DND-41 (cell line): ENCODE results near the gene MCEE.

Source experiments
- EZH2 ChIP-seq: IDR thresholded peaks from 3 replicates; pipeline ENCODE4 v1.6.1; 2012; ENCODE audit warnings: borderline replicate concordance, low read depth, mild to moderate bottlenecking, moderate library complexity, low read length, inconsistent platforms; ENCODE audit not compliant: severe bottlenecking
- TF ChIP-seq, protein P1 (sequence below): IDR thresholded peaks from 2 replicates; pipeline ENCODE4 v1.5.1; 2012; ENCODE audit warnings: borderline replicate concordance, low read length, moderate library complexity, mild to moderate bottlenecking; ENCODE audit not compliant: poor library complexity, severe bottlenecking; ENCODE audit errors: extremely low read depth

DNA sequence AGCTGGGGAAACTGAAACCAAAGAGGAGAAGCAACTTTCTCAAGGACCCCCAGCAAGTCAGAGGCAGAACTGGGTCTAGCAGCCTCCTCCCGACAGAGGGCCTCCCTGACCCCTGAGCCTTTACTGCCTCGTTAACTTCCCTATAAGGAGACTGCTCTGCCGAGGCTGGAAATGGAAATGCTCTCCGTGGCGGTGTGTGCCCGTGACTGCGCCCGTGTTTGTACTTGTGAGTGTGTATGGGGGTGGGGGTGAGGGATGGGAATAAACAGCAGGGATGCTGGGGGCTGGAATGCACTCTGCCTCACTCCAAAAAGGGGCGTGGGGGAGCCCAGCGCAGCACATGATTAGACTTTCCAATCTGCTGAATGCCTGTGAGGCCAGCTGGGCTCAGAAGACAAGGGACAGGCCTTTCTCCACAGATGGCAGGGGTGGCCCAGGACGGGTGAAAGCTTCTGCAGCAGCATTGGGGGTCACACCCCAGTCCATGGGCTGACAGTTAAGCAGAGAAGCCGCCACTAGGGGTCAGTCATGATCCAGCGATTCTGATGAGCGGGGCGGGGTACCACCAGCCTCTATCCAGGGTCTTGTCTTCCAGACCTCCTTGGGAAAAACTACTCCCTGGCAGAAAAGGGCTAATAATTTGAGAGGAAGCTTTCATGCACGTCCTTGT is 27.2 kb upstream of the MCEE start:
- TF ChIP-seq, protein P1, sequence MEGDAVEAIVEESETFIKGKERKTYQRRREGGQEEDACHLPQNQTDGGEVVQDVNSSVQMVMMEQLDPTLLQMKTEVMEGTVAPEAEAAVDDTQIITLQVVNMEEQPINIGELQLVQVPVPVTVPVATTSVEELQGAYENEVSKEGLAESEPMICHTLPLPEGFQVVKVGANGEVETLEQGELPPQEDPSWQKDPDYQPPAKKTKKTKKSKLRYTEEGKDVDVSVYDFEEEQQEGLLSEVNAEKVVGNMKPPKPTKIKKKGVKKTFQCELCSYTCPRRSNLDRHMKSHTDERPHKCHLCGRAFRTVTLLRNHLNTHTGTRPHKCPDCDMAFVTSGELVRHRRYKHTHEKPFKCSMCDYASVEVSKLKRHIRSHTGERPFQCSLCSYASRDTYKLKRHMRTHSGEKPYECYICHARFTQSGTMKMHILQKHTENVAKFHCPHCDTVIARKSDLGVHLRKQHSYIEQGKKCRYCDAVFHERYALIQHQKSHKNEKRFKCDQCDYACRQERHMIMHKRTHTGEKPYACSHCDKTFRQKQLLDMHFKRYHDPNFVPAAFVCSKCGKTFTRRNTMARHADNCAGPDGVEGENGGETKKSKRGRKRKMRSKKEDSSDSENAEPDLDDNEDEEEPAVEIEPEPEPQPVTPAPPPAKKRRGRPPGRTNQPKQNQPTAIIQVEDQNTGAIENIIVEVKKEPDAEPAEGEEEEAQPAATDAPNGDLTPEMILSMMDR = peak; percentile 70
- TF ChIP-seq EZH2 = no peak
